ENCODE results near the gene ODAD4. TPM values are rescaled to one million over a fixed set of nuclear protein-coding genes. Genes with fewer than 3 reads are reported as not detected.

ODAD4 gene
- total and polyA plus RNA-seq, 2 experiments from 2014 or later: 0.53 to 0.76 TPM

DNA sequence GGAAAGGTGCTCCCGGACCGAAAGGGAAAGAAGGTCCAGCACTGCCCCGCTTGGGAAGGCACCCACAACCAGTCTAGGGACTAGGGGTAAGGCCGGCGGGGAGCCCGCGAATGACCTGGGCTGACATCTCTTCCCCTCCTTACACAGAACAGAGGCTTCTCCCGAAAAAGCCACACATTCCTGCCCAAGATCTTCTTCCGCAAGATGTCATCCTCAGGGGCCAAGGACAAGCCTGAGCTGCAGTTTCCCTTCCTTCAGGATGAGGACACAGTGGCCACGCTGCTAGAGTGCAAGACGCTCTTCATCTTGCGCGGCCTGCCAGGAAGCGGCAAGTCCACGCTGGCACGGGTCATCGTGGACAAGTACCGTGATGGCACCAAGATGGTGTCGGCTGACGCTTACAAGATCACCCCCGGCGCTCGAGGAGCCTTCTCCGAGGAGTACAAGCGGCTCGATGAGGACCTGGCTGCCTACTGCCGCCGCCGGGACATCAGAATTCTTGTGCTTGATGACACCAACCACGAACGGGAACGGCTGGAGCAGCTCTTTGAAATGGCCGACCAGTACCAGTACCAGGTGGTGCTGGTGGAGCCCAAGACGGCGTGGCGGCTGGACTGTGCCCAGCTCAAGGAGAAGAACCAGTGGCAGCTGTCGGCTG is 37.6 kb downstream of the ODAD4 start:
- peaks cover 6% of the 10 kb centered on the region for H4K20me1 ChIP-seq (ENCODE audit: insufficient read depth, poor library complexity, severe bottlenecking)
- peaks cover 17% of the 10 kb centered on the region for H3K4me1 ChIP-seq (ENCODE audit: insufficient read depth)
- peak overlapping the region; percentile 71 for H3K4me3 ChIP-seq
- peak overlapping the region; percentile 92 for H3K4me2 ChIP-seq
- no peaks in the 10 kb centered on the region for H3K9me2 ChIP-seq (replicated peaks; ENCODE audit: insufficient read depth)
- H2AFZ ChIP-seq: no peak overlapping the region
- TF ChIP-seq EZH2phosphoT487 (IDR thresholded peaks at IDR 0.05; ENCODE audit: low read depth, severe bottlenecking, unreplicated experiment) (no peak), EZH2 (IDR thresholded peaks at IDR 0.05; ENCODE audit: borderline replicate concordance) (no peak)
- TF ChIP-seq, protein P1, sequence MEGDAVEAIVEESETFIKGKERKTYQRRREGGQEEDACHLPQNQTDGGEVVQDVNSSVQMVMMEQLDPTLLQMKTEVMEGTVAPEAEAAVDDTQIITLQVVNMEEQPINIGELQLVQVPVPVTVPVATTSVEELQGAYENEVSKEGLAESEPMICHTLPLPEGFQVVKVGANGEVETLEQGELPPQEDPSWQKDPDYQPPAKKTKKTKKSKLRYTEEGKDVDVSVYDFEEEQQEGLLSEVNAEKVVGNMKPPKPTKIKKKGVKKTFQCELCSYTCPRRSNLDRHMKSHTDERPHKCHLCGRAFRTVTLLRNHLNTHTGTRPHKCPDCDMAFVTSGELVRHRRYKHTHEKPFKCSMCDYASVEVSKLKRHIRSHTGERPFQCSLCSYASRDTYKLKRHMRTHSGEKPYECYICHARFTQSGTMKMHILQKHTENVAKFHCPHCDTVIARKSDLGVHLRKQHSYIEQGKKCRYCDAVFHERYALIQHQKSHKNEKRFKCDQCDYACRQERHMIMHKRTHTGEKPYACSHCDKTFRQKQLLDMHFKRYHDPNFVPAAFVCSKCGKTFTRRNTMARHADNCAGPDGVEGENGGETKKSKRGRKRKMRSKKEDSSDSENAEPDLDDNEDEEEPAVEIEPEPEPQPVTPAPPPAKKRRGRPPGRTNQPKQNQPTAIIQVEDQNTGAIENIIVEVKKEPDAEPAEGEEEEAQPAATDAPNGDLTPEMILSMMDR (IDR thresholded peaks at IDR 0.05; ENCODE audit: poor library complexity): no peak
- no peak for DNase-seq (ENCODE audit: low spot score)
- no peaks in the 10 kb centered on the region for H3K9me3 ChIP-seq (ENCODE audit: low read depth)
- WGBS (ENCODE audit: low lambda C conversion rate, missing lambda C conversion rate): 96% methylated on average over 36 of the region's 37 CpGs
- no peaks in the 10 kb centered on the region for H3K27me3 ChIP-seq
- peaks cover 52% of the 10 kb centered on the region for H3K79me2 ChIP-seq
- no peaks in the 10 kb centered on the region for H3K36me3 ChIP-seq (replicated peaks; ENCODE audit: insufficient read depth, low read depth)
- peak overlapping the region; percentile 93 for H3K27ac ChIP-seq

DNA sequence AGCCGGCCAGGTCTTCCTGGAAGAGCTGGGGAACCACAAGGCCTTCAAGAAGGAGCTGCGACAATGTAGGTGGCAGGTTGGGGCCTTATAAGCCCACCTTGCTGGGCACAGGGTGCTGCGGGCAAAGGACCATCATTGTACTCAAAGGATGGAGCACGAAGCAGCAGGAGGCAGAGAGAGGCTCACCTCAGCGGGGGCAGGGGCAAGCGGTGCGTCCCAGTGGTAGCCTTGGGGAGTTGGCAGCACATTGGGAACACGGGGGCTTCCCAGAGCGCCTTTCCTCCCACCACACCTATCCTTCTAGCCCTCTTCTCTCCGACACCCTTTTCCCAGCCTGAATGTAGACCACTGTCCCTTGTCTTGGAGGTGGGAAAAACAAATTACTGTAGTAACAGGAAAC is 38.3 kb downstream of the ODAD4 start:
- peaks cover 17% of the 10 kb centered on the region for H3K4me1 ChIP-seq (ENCODE audit: insufficient read depth)
- no peaks in the 10 kb centered on the region for H3K9me3 ChIP-seq (ENCODE audit: low read depth)
- no peaks in the 10 kb centered on the region for H3K36me3 ChIP-seq (replicated peaks; ENCODE audit: insufficient read depth, low read depth)
- no peak overlapping the region for H3K27ac ChIP-seq
- no peak overlapping the region for H3K4me3 ChIP-seq
- peaks cover 8% of the 10 kb centered on the region for H4K20me1 ChIP-seq (ENCODE audit: insufficient read depth, poor library complexity, severe bottlenecking)
- WGBS (ENCODE audit: low lambda C conversion rate, missing lambda C conversion rate): 97% methylated on average over 10 of the region's 10 CpGs
- TF ChIP-seq, protein P1 (IDR thresholded peaks at IDR 0.05; ENCODE audit: poor library complexity): no peak
- TF ChIP-seq EZH2 (IDR thresholded peaks at IDR 0.05; ENCODE audit: borderline replicate concordance): no peak
- TF ChIP-seq EZH2phosphoT487 (IDR thresholded peaks at IDR 0.05; ENCODE audit: low read depth, severe bottlenecking, unreplicated experiment): no peak
- H3K4me2 ChIP-seq: no peak overlapping the region
- H3K9me2 ChIP-seq (replicated peaks; ENCODE audit: insufficient read depth): no peaks in the 10 kb centered on the region
- peaks cover 52% of the 10 kb centered on the region for H3K79me2 ChIP-seq
- no peaks in the 10 kb centered on the region for H3K27me3 ChIP-seq
- H2AFZ ChIP-seq: no peak overlapping the region
- no peak for DNase-seq (ENCODE audit: low spot score)

DNA sequence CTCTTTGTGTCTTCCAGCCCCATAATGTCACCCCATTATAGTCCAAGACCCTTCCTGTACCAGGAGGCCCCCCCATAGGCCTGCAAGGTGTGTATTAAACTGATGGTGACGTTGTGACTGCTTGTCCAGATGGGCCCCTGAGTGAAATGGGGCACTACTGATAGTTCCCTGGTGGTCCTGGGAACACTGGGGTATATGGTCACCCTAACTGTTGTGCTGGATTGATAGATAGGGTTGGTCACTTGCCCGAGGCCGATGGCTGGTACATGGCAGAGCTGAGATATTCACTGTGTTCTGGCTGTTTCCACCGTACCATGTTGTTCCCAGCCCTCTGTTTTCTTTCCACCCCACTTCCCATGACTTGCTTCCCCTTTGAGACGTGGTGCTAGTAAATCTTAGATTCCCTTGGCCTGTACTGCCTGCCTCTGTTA is 40.5 kb downstream of the ODAD4 start:
- TF ChIP-seq EZH2 (IDR thresholded peaks at IDR 0.05; ENCODE audit: borderline replicate concordance) (no peak), EZH2phosphoT487 (IDR thresholded peaks at IDR 0.05; ENCODE audit: low read depth, severe bottlenecking, unreplicated experiment) (no peak)
- TF ChIP-seq, protein P1 (IDR thresholded peaks at IDR 0.05; ENCODE audit: poor library complexity): no peak
- H3K36me3 ChIP-seq (replicated peaks; ENCODE audit: insufficient read depth, low read depth): no peaks in the 10 kb centered on the region
- H3K27ac ChIP-seq: no peak overlapping the region
- no peak overlapping the region for H3K4me2 ChIP-seq
- no peaks in the 10 kb centered on the region for H3K27me3 ChIP-seq
- H3K4me3 ChIP-seq: no peak overlapping the region
- DNase-seq (ENCODE audit: low spot score): no peak
- no peaks in the 10 kb centered on the region for H3K9me3 ChIP-seq (ENCODE audit: low read depth)
- H3K9me2 ChIP-seq (replicated peaks; ENCODE audit: insufficient read depth): no peaks in the 10 kb centered on the region
- peaks cover 12% of the 10 kb centered on the region for H3K4me1 ChIP-seq (ENCODE audit: insufficient read depth)
- H3K79me2 ChIP-seq: peaks cover 52% of the 10 kb centered on the region
- H2AFZ ChIP-seq: no peak overlapping the region
- 90% methylated on average over 5 of the region's 5 CpGs for WGBS (ENCODE audit: low lambda C conversion rate, missing lambda C conversion rate)
- peaks cover 8% of the 10 kb centered on the region for H4K20me1 ChIP-seq (ENCODE audit: insufficient read depth, poor library complexity, severe bottlenecking)
